ENCODE results near the gene GCH1.
A peak's percentile ranks its signal among the peaks of the same experiment; 100 is the strongest.
"Not testable (repeated sequence)": the region's sequence is repeated elsewhere in the genome, so short reads cannot be mapped to it uniquely, and the experiment has no call there.

The GCH1 gene

GRCh38 chr14:54877703-54878021 lies 25.0 kb downstream of the GCH1 start:
- Histone ChIP-seq H3K27me3 (ENCODE audit: insufficient read depth, low read length) (no peaks in the 10 kb centered on the region), H3K9me3 (ENCODE audit: low read length) (no peaks in the 10 kb centered on the region), H3K36me3 (ENCODE audit: insufficient read depth, low read length) (no peaks in the 10 kb centered on the region), H3K4me3 (ENCODE audit: low read length) (no peak overlapping the region), H3K4me1 (ENCODE audit: insufficient read depth, low read length) (no peaks in the 10 kb centered on the region), H2AFZ (ENCODE audit: low read depth, low read length) (no peak overlapping the region)

GRCh38 chr14:54877015-54877702 lies 25.5 kb downstream of the GCH1 start:
- H3K4me1 ChIP-seq (ENCODE audit: insufficient read depth, low read length), result no peaks in the 10 kb centered on the region
- no peaks in the 10 kb centered on the region for H3K36me3 ChIP-seq (ENCODE audit: insufficient read depth, low read length)
- no peak overlapping the region for H3K4me3 ChIP-seq (ENCODE audit: low read length)
- H3K27me3 ChIP-seq (ENCODE audit: insufficient read depth, low read length), result no peaks in the 10 kb centered on the region
- no peak overlapping the region for H2AFZ ChIP-seq (ENCODE audit: low read depth, low read length)
- H3K9me3 ChIP-seq (ENCODE audit: low read length), result no peaks in the 10 kb centered on the region

GRCh38 chr14:54875648-54876047 lies 27.0 kb downstream of the GCH1 start:
- not testable (repeated sequence) for H2AFZ ChIP-seq (ENCODE audit: low read depth, low read length); H3K27me3 ChIP-seq (ENCODE audit: insufficient read depth, low read length); H3K4me3 ChIP-seq (ENCODE audit: low read length); H3K9me3 ChIP-seq (ENCODE audit: low read length); H3K4me1 ChIP-seq (ENCODE audit: insufficient read depth, low read length); H3K36me3 ChIP-seq (ENCODE audit: insufficient read depth, low read length)

GRCh38 chr14:54870154-54871090 lies 32.2 kb downstream of the GCH1 start:
- H3K27me3 ChIP-seq (ENCODE audit: insufficient read depth, low read length); H3K36me3 ChIP-seq (ENCODE audit: insufficient read depth, low read length); H3K9me3 ChIP-seq (ENCODE audit: low read length): not testable (repeated sequence)
- Histone ChIP-seq H2AFZ (ENCODE audit: low read depth, low read length) (peak overlapping the region; percentile 76), H3K4me1 (ENCODE audit: insufficient read depth, low read length) (peaks cover 11% of the 10 kb centered on the region), H3K4me3 (ENCODE audit: low read length) (peak overlapping the region; percentile 38)

- H3K27me3 ChIP-seq (ENCODE audit: insufficient read depth, low read length), result no peaks in the 10 kb centered on the region
- H2AFZ ChIP-seq (ENCODE audit: low read depth, low read length), result no peak overlapping the region
- peaks cover 11% of the 10 kb centered on the region for H3K4me1 ChIP-seq (ENCODE audit: insufficient read depth, low read length)
- H3K36me3 ChIP-seq (ENCODE audit: insufficient read depth, low read length), result no peaks in the 10 kb centered on the region
- H3K4me3 ChIP-seq (ENCODE audit: low read length), result no peak overlapping the region
- no peaks in the 10 kb centered on the region for H3K9me3 ChIP-seq (ENCODE audit: low read length)
Observed at GRCh38 chr14:54867011-54867410, 35.6 kb downstream of the GCH1 start.

- H3K4me3 ChIP-seq (ENCODE audit: low read length), result no peak overlapping the region
- H3K36me3 ChIP-seq (ENCODE audit: insufficient read depth, low read length), result no peaks in the 10 kb centered on the region
- H2AFZ ChIP-seq (ENCODE audit: low read depth, low read length), result no peak overlapping the region
- H3K4me1 ChIP-seq (ENCODE audit: insufficient read depth, low read length), result peaks cover 11% of the 10 kb centered on the region
- H3K9me3 ChIP-seq (ENCODE audit: low read length), result no peaks in the 10 kb centered on the region
- H3K27me3 ChIP-seq (ENCODE audit: insufficient read depth, low read length), result no peaks in the 10 kb centered on the region
Observed at GRCh38 chr14:54866588-54866987, 36.0 kb downstream of the GCH1 start.

GRCh38 chr14:54864526-54864925 lies 38.1 kb downstream of the GCH1 start:
- Histone ChIP-seq H3K36me3 (ENCODE audit: insufficient read depth, low read length) (no peaks in the 10 kb centered on the region), H3K4me1 (ENCODE audit: insufficient read depth, low read length) (peaks cover 4% of the 10 kb centered on the region), H3K9me3 (ENCODE audit: low read length) (no peaks in the 10 kb centered on the region), H2AFZ (ENCODE audit: low read depth, low read length) (no peak overlapping the region), H3K27me3 (ENCODE audit: insufficient read depth, low read length) (no peaks in the 10 kb centered on the region), H3K4me3 (ENCODE audit: low read length) (no peak overlapping the region)

GRCh38 chr14:54857830-54858269 lies 44.8 kb downstream of the GCH1 start:
- no peak overlapping the region for H3K4me3 ChIP-seq (ENCODE audit: low read length)
- H3K27me3 ChIP-seq (ENCODE audit: insufficient read depth, low read length), result no peaks in the 10 kb centered on the region
- no peaks in the 10 kb centered on the region for H3K36me3 ChIP-seq (ENCODE audit: insufficient read depth, low read length)
- H3K4me1 ChIP-seq (ENCODE audit: insufficient read depth, low read length), result peaks cover 3% of the 10 kb centered on the region
- H3K9me3 ChIP-seq (ENCODE audit: low read length), result no peaks in the 10 kb centered on the region
- H2AFZ ChIP-seq (ENCODE audit: low read depth, low read length), result no peak overlapping the region

GRCh38 chr14:54856152-54856551 lies 46.5 kb downstream of the GCH1 start:
- no peak overlapping the region for H2AFZ ChIP-seq (ENCODE audit: low read depth, low read length)
- peaks cover 3% of the 10 kb centered on the region for H3K4me1 ChIP-seq (ENCODE audit: insufficient read depth, low read length)
- H3K4me3 ChIP-seq (ENCODE audit: low read length), result no peak overlapping the region
- no peaks in the 10 kb centered on the region for H3K9me3 ChIP-seq (ENCODE audit: low read length)
- no peaks in the 10 kb centered on the region for H3K36me3 ChIP-seq (ENCODE audit: insufficient read depth, low read length)
- no peaks in the 10 kb centered on the region for H3K27me3 ChIP-seq (ENCODE audit: insufficient read depth, low read length)

- Histone ChIP-seq H3K9me3 (ENCODE audit: low read length) (no peaks in the 10 kb centered on the region), H3K4me3 (ENCODE audit: low read length) (no peak overlapping the region), H2AFZ (ENCODE audit: low read depth, low read length) (no peak overlapping the region), H3K4me1 (ENCODE audit: insufficient read depth, low read length) (peaks cover 6% of the 10 kb centered on the region), H3K27me3 (ENCODE audit: insufficient read depth, low read length) (no peaks in the 10 kb centered on the region), H3K36me3 (ENCODE audit: insufficient read depth, low read length) (no peaks in the 10 kb centered on the region)
Observed at GRCh38 chr14:54854181-54854580, 48.4 kb downstream of the GCH1 start.

- peaks cover 10% of the 10 kb centered on the region for H3K4me1 ChIP-seq (ENCODE audit: insufficient read depth, low read length)
- no peak overlapping the region for H3K4me3 ChIP-seq (ENCODE audit: low read length)
- no peak overlapping the region for H2AFZ ChIP-seq (ENCODE audit: low read depth, low read length)
- H3K27me3 ChIP-seq (ENCODE audit: insufficient read depth, low read length), result no peaks in the 10 kb centered on the region
- no peaks in the 10 kb centered on the region for H3K36me3 ChIP-seq (ENCODE audit: insufficient read depth, low read length)
- H3K9me3 ChIP-seq (ENCODE audit: low read length), result no peaks in the 10 kb centered on the region
Observed at GRCh38 chr14:54853339-54853738, 49.3 kb downstream of the GCH1 start.

- Histone ChIP-seq H3K4me1 (ENCODE audit: insufficient read depth, low read length) (peaks cover 10% of the 10 kb centered on the region), H3K36me3 (ENCODE audit: insufficient read depth, low read length) (no peaks in the 10 kb centered on the region), H3K4me3 (ENCODE audit: low read length) (no peak overlapping the region), H3K27me3 (ENCODE audit: insufficient read depth, low read length) (no peaks in the 10 kb centered on the region), H2AFZ (ENCODE audit: low read depth, low read length) (no peak overlapping the region), H3K9me3 (ENCODE audit: low read length) (no peaks in the 10 kb centered on the region)
Observed at GRCh38 chr14:54852215-54852614, 50.4 kb downstream of the GCH1 start.

GRCh38 chr14:54848910-54849309 lies 53.7 kb downstream of the GCH1 start:
- H3K4me3 ChIP-seq (ENCODE audit: low read length), result no peak overlapping the region
- no peaks in the 10 kb centered on the region for H3K27me3 ChIP-seq (ENCODE audit: insufficient read depth, low read length)
- H3K4me1 ChIP-seq (ENCODE audit: insufficient read depth, low read length), result peaks cover 7% of the 10 kb centered on the region
- no peaks in the 10 kb centered on the region for H3K36me3 ChIP-seq (ENCODE audit: insufficient read depth, low read length)
- no peak overlapping the region for H2AFZ ChIP-seq (ENCODE audit: low read depth, low read length)
- H3K9me3 ChIP-seq (ENCODE audit: low read length), result no peaks in the 10 kb centered on the region

Data from neuron (in vitro differentiated cells).